Testis (tissue), 3 donors: ENCODE data around the gene MFGE8. TPM values are rescaled to one million over a fixed set of nuclear protein-coding genes. Genes with fewer than 3 reads are reported as not detected.

ENCODE experiments used
- DNase-seq: peaks from one replicate; pipeline ENCODE4 v3.0.0-alpha.2; 2019
- H3K27ac ChIP-seq, 2 donors: fragments of 200-600 bp; sonication (generic); one replicate each; pipeline ENCODE4 v1.5.1; 2019
- H3K27me3 ChIP-seq: fragments of 200-600 bp; sonication (generic); one replicate; pipeline ENCODE4 v1.5.1; 2019
- H3K36me3 ChIP-seq: fragments of 200-600 bp; sonication (generic); one replicate; pipeline ENCODE4 v1.5.1; 2017; ENCODE audit warnings: low read depth; ENCODE audit errors: missing control alignments
- H3K4me1 ChIP-seq: fragments of 200-600 bp; sonication (generic); one replicate; pipeline ENCODE4 v1.5.1; 2019
- H3K4me3 ChIP-seq, 2 donors: fragments of 200-600 bp; sonication (generic); one replicate each; pipeline ENCODE4 v1.5.1; 2017 to 2019
- H3K9me3 ChIP-seq: fragments of 200-600 bp; sonication (generic); one replicate; pipeline ENCODE4 v1.5.1; 2017
- POLR2A ChIP-seq: fragments of 450-650 bp; IDR thresholded peaks from one replicate; pipeline ENCODE4 v1.6.1; 2017; ENCODE audit warnings: antibody characterized with exemption, mild to moderate bottlenecking, moderate library complexity
- WGBS, 2 donors: methylation state at CpG; one replicate each; pipeline ENCODE4 v1.1.5; 2018; 5-methylcytosine and 5-hydroxymethylcytosine counted together
- intact Hi-C: fragments of 100-400 bp; cut with DNase I; formaldehyde crosslinking; loops from one replicate; pipeline ENCODE4 v1.15.1; 2023; ENCODE audit warnings: low total_unique reads
- polyA plus RNA-seq: library from polyadenylated mRNA; stranded (reverse); fragments of 350-450 nt; fragmentation: Illumina TruSeq; extraction: RNeasy Lipid Tissue Mini Kit (QIAGEN cat#74804); gene quantifications from one replicate; pipeline ENCODE4 v1.2.3, GENCODE V29; 2014; ENCODE audit warnings: low read depth, low replicate concordance; ENCODE audit not compliant: insufficient read depth
- total RNA-seq, 2 donors: library from RNA; depleted of rRNA; stranded (reverse); fragments of >200 nt; gene quantifications; one replicate each; pipeline ENCODE4 v1.2.3, GENCODE V29; 2016
- TF ChIP-seq, protein P1 (sequence below), 3 experiments: fragments of 450-650 bp in 2 of 3; fragments of 200-600 bp in 1 of 3; sonication (generic) in 1 of 3; IDR thresholded peaks; one replicate each; pipeline ENCODE4 v1.5.1; 2016 to 2019; ENCODE audit warnings: antibody characterized with exemption in 3 of 3, mild to moderate bottlenecking in 2 of 3, moderate library complexity in 1 of 3

MFGE8 gene
- total and polyA plus RNA-seq, 3 donors from 2014 or later, result 137 to 260 (median 163) TPM

DNA sequence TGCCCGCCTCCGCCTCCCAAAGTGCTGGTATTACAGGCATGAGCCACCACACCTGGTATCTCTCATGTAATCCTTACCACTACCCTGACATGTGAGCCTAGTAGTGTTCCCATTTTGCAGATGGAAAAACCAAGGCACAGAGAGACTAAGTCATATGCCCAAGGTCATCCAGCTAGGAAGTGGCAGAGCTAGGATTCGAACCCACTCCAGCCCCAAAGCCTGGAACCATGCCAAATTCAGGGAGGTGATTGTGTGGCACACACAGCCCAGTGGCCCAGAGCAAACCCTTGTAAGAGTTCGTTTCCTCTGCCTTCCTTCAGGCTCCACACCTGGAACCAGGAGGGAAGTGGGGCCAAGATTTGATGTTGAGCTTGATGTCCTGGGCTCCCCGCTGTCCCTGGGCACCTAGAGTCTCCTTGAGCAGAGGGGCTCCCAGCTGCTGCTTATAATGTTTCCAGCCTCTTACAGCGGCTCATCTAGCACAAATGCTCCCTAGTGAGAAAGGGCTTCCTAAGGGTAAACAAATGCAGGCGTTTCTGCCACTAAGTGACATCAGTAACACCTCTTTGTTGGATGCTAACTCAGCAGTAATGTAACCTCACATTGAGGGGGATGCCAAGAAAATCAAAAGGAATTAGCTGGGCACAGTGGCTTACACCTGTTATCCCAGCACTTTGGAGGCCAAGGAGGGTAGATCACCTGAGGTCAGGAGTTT, 21.5 kb downstream of the MFGE8 start:
- TF ChIP-seq POLR2A, result no peak
- TF ChIP-seq, protein P1, sequence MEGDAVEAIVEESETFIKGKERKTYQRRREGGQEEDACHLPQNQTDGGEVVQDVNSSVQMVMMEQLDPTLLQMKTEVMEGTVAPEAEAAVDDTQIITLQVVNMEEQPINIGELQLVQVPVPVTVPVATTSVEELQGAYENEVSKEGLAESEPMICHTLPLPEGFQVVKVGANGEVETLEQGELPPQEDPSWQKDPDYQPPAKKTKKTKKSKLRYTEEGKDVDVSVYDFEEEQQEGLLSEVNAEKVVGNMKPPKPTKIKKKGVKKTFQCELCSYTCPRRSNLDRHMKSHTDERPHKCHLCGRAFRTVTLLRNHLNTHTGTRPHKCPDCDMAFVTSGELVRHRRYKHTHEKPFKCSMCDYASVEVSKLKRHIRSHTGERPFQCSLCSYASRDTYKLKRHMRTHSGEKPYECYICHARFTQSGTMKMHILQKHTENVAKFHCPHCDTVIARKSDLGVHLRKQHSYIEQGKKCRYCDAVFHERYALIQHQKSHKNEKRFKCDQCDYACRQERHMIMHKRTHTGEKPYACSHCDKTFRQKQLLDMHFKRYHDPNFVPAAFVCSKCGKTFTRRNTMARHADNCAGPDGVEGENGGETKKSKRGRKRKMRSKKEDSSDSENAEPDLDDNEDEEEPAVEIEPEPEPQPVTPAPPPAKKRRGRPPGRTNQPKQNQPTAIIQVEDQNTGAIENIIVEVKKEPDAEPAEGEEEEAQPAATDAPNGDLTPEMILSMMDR (IDR thresholded peaks at IDR 0.05), result no peak

DNA sequence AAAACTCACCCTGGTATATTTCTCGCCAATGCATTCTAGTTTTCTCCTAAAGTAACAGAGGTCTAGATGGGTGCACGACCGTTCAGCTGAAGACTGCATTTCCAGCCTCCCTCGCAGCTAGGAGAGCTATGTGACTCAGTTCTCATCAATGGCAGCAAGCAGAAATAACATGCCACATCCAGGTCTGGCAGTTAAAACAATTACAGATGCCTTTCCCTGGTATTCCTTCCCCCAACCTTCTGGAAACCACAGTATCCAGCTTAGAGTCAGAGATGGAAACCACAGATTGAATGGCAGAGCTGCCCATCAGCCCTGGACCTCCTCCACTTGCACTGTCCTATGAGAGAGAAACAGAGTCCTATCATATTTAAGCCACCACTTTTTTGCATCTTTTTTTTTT, 22.7 kb downstream of the MFGE8 start:
- H3K4me3 ChIP-seq, result no peak overlapping the region
- H3K36me3 ChIP-seq, result no peaks in the 10 kb centered on the region
- TF ChIP-seq, protein P1 (IDR thresholded peaks at IDR 0.05), result no peak
- TF ChIP-seq POLR2A, result no peak
- peaks cover 3% of the 10 kb centered on the region for H3K4me1 ChIP-seq
- no peak overlapping the region for H3K27ac ChIP-seq
- intact Hi-C loops, result no loop called here
- 97 to 98% methylated on average over 4 of the region's 4 CpGs for WGBS, 2 donors
- DNase-seq, result no peak
- H3K27me3 ChIP-seq, result no peaks in the 10 kb centered on the region
- no peaks in the 10 kb centered on the region for H3K9me3 ChIP-seq

More for the DNA sequence above, 21.5 kb downstream of the MFGE8 start:
- H3K27me3 ChIP-seq, result no peaks in the 10 kb centered on the region
- no peak overlapping the region for H3K27ac ChIP-seq
- H3K9me3 ChIP-seq, result no peaks in the 10 kb centered on the region
- no peak for DNase-seq
- no peak overlapping the region for H3K4me3 ChIP-seq
- H3K4me1 ChIP-seq, result peaks cover 3% of the 10 kb centered on the region
- WGBS, 2 donors, result 80 to 87% methylated on average over 7 of the region's 7 CpGs
- intact Hi-C loops, result no loop called here
- no peaks in the 10 kb centered on the region for H3K36me3 ChIP-seq

DNA sequence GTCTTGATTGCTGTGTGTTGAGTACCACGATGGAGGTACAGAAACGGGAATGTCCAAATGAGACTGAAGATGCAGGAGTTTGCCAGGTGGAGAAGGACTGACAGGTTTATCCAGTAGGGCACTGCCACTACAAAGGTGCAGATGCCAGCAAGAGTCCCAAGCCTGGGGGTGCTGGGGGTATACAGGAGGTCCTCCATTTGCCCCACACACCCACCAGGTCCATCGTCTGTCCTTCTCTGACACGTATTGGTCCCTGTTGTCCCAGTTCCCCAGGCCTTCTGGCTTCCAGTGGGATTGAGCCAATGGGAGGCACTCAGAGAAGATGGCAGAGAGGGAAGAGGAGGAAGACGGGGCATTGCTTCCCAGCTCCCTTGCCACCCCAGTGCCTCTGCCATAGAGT, 24.5 kb downstream of the MFGE8 start:
- DNase-seq, result no peak
- intact Hi-C loops, result no loop called here
- WGBS, 2 donors, result 88 to 97% methylated on average over 5 of the region's 5 CpGs
- H3K4me1 ChIP-seq, result no peaks in the 10 kb centered on the region
- no peaks in the 10 kb centered on the region for H3K27me3 ChIP-seq
- H3K36me3 ChIP-seq, result no peaks in the 10 kb centered on the region
- TF ChIP-seq POLR2A, result no peak
- TF ChIP-seq, protein P1 (IDR thresholded peaks at IDR 0.05), result no peak
- H3K27ac ChIP-seq, result no peak overlapping the region
- no peak overlapping the region for H3K4me3 ChIP-seq
- no peaks in the 10 kb centered on the region for H3K9me3 ChIP-seq

DNA sequence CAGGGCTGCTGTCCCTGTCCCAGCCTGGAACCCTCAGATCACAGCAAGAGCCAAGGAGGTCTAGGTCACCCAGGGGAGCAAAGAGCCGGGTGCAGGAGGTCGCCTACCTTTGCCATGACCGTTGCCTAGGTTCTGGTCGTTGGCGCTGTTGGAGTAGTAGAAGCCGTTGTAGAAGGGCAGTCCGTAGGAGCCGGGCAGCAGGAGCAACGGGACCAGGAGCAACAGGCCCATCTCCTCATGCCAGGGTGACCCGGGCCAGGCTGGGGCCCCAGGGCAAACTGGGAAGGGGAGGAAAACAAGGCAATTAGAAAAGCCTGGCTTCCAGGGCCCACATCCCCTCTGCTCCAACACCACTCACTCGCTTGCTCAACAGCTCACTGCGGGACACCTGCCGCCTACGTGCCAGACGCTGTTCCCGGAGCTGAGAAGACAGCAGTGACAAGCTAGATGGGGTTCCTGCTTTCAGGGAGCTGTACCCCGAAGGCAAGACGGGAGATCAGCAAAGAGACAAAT, 26.1 kb downstream of the MFGE8 start:
- H3K27me3 ChIP-seq, result no peaks in the 10 kb centered on the region
- H3K36me3 ChIP-seq, result no peaks in the 10 kb centered on the region
- no peaks in the 10 kb centered on the region for H3K4me1 ChIP-seq
- no peak for DNase-seq
- no peaks in the 10 kb centered on the region for H3K9me3 ChIP-seq
- TF ChIP-seq, protein P1 (IDR thresholded peaks at IDR 0.05), result no peak
- no peak for TF ChIP-seq POLR2A
- WGBS, 2 donors, result 90 to 92% methylated on average over 18 of the region's 18 CpGs
- H3K4me3 ChIP-seq, result no peak overlapping the region
- intact Hi-C loops, result no loop called here
- H3K27ac ChIP-seq, result no peak overlapping the region

DNA sequence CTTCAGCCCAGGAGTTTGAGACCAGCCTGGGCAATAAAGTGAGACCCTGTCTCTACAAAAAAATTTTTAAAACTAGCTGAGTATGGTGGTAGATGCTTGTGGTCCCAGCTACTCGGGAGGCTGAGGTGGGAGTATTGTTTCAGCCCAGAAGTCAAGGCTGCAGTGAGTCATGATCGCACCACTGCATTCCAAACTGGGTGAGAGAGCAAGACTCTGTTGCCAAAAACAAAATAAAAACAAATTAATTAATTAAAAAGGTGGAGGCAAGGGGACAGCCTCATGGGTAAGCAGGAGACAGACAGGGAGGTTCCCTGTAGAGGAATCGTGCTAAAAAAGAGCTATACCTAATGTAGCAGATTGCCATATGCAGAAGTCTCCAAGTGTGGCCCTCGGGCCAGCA, 30.4 kb downstream of the MFGE8 start:
- Histone ChIP-seq H3K4me1 (no peaks in the 10 kb centered on the region), H3K27ac (no peak overlapping the region), H3K27me3 (no peaks in the 10 kb centered on the region), H3K9me3 (no peaks in the 10 kb centered on the region), H3K4me3 (no peak overlapping the region), H3K36me3 (no peaks in the 10 kb centered on the region)
- TF ChIP-seq, protein P1 (IDR thresholded peaks at IDR 0.05), result no peak
- no peak for TF ChIP-seq POLR2A
- intact Hi-C loops, result no loop called here
- DNase-seq, result no peak
- 61 to 63% methylated on average over 4 of the region's 4 CpGs for WGBS, 2 donors
